GM12891 (cell line): ENCODE data around the gene ZNF805.

Source experiments
- PAX5 ChIP-seq: IDR thresholded peaks from 2 replicates; pipeline ENCODE4 v1.6.1; 2011; ENCODE audit warnings: low read length, moderate library complexity, mild to moderate bottlenecking; ENCODE audit not compliant: insufficient read depth, severe bottlenecking
- POLR2A ChIP-seq: IDR thresholded peaks from 2 replicates; pipeline ENCODE4 v1.6.1; 2011; ENCODE audit warnings: low read depth, low read length, control low read depth
- POLR2AphosphoS5 ChIP-seq: IDR thresholded peaks from 2 replicates; pipeline ENCODE4 v1.6.1; 2011; ENCODE audit warnings: low read depth, low read length, control low read depth
- SPI1 ChIP-seq: IDR thresholded peaks from 2 replicates; pipeline ENCODE4 v1.6.1; 2011; ENCODE audit warnings: low read depth, low read length, control low read depth
- TAF1 ChIP-seq: IDR thresholded peaks from 2 replicates; pipeline ENCODE4 v1.6.1; 2011; ENCODE audit warnings: low read depth, low read length, control low read depth

DNA sequence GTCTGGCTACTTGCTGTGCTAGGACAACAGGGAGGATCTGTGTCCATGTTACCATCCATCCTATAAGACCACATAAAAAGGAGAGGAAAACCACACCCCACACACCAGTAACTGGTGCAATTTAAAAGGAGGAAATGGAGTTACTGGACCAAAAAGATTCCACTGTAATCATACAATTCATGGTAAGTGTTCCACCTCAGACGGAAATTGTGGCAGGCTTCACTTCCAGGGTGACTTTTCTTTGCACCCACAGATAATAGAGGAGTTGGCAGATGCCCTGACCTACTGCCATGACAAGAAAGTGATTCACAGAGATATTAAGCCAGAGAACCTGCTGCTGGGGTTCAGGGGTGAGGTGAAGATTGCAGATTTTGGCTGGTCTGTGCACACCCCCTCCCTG, 7.2 kb upstream of the ZNF805 start:
- TF ChIP-seq POLR2A (no peak), POLR2AphosphoS5 (no peak), SPI1 (no peak), TAF1 (no peak), PAX5 (no peak)
